HEK293 (cell line): Measurements from ENCODE around the gene TMEM100.
A peak's percentile ranks its signal among the peaks of the same experiment; 100 is the strongest.

Experiments used
- CTCF ChIA-PET: fragments of 350-600 bp; formaldehyde crosslinking; extraction: SDS; loops from one replicate; lab custom pipeline; 2021; ENCODE audit warnings: antibody characterized with exemption; lab: Yijun Ruan, JAX
- POLR2A ChIA-PET: fragments of 300-600 bp; formaldehyde crosslinking; extraction: SDS; loops from one replicate; lab custom pipeline; 2020; ENCODE audit warnings: antibody characterized with exemption, inconsistent platforms; lab: Yijun Ruan, JAX
- H3K27ac ChIP-seq: fragments of 200-500 bp; sonication (Bioruptor generic); 2 replicates; pipeline ENCODE4 v1.5.1; 2014; ENCODE audit warnings: low read depth, low read length, control low read depth, inconsistent platforms; ENCODE audit errors: extremely low read depth
- H3K36me3 ChIP-seq, 2 experiments: fragments of 200-500 bp in 1 of 2; sonication (Bioruptor generic) in 1 of 2; 1 replicate in 1 of 2; 2 replicates in 1 of 2; pipeline ENCODE4 v1.5.1; 2014 to 2017; ENCODE audit warnings: inconsistent platforms in 2 of 2, low read length in 2 of 2; ENCODE audit not compliant: control insufficient read depth in 2 of 2, insufficient read depth in 1 of 2
- H3K4me1 ChIP-seq: fragments of 200-500 bp; sonication (Bioruptor generic); 2 replicates; pipeline ENCODE4 v1.5.1; 2014; ENCODE audit warnings: mild to moderate bottlenecking, low read length, inconsistent platforms; ENCODE audit not compliant: control insufficient read depth, insufficient read depth
- H3K4me3 ChIP-seq: 2 replicates; pipeline ENCODE4 v1.5.1; 2011; ENCODE audit warnings: low read depth, mild to moderate bottlenecking, control low read depth, low read length, moderate library complexity
- H3K9me3 ChIP-seq: fragments of 200-500 bp; sonication (Bioruptor generic); 2 replicates; pipeline ENCODE4 v1.5.1; 2014; ENCODE audit warnings: low read depth, low read length, inconsistent platforms; ENCODE audit not compliant: control insufficient read depth, insufficient read depth
- BCL11B ChIP-seq: fragments of 450-650 bp; formaldehyde crosslinking; IDR thresholded peaks from 2 replicates; pipeline ENCODE4 v1.5.1; 2016; ENCODE audit warnings: low read depth, missing biosample characterization, missing genetic modification characterization
- OSR2 ChIP-seq: fragments of 450-650 bp; formaldehyde crosslinking; IDR thresholded peaks from 2 replicates; pipeline ENCODE4 v1.5.1; 2016; ENCODE audit warnings: missing biosample characterization, missing genetic modification characterization
- SCRT2 ChIP-seq: fragments of 450-650 bp; formaldehyde crosslinking; IDR thresholded peaks from 2 replicates; pipeline ENCODE4 v1.5.1; 2016; ENCODE audit warnings: missing biosample characterization, missing genetic modification characterization
- SETDB1 ChIP-seq: IDR thresholded peaks from one replicate; pipeline ENCODE4 v1.6.1; 2017; ENCODE audit warnings: mild to moderate bottlenecking, low read length, moderate library complexity, mixed read lengths; ENCODE audit not compliant: insufficient read length
- SP2 ChIP-seq: fragments of 450-650 bp; formaldehyde crosslinking; IDR thresholded peaks from 2 replicates; pipeline ENCODE4 v1.5.1; 2016; ENCODE audit warnings: missing biosample characterization, missing genetic modification characterization
- SP7 ChIP-seq: fragments of 450-650 bp; formaldehyde crosslinking; IDR thresholded peaks from 2 replicates; pipeline ENCODE4 v1.5.1; 2016; ENCODE audit warnings: missing biosample characterization, missing genetic modification characterization
- YY2 ChIP-seq: fragments of 450-650 bp; formaldehyde crosslinking; IDR thresholded peaks from 2 replicates; pipeline ENCODE4 v1.5.1; 2016; ENCODE audit warnings: missing biosample characterization, missing genetic modification characterization
- ZBTB1 ChIP-seq: fragments of 450-650 bp; formaldehyde crosslinking; IDR thresholded peaks from 2 replicates; pipeline ENCODE4 v1.5.1; 2016; ENCODE audit warnings: missing biosample characterization, missing genetic modification characterization
- ZBTB20 ChIP-seq: fragments of 450-650 bp; formaldehyde crosslinking; IDR thresholded peaks from 2 replicates; pipeline ENCODE4 v1.5.1; 2016; ENCODE audit warnings: missing biosample characterization, missing genetic modification characterization
- ZBTB8A ChIP-seq: fragments of 450-650 bp; formaldehyde crosslinking; IDR thresholded peaks from 2 replicates; pipeline ENCODE4 v1.5.1; 2016; ENCODE audit warnings: missing biosample characterization, missing genetic modification characterization
- ZFP41 ChIP-seq: fragments of 450-650 bp; formaldehyde crosslinking; IDR thresholded peaks from 2 replicates; pipeline ENCODE4 v1.5.1; 2016; ENCODE audit warnings: missing biosample characterization, missing genetic modification characterization, borderline replicate concordance
- ZNF10 ChIP-seq: fragments of 450-650 bp; formaldehyde crosslinking; IDR thresholded peaks from 2 replicates; pipeline ENCODE4 v1.5.1; 2017; ENCODE audit warnings: missing biosample characterization, missing genetic modification characterization
- ZNF202 ChIP-seq: fragments of 450-650 bp; formaldehyde crosslinking; IDR thresholded peaks from 2 replicates; pipeline ENCODE4 v1.5.1; 2016; ENCODE audit warnings: missing biosample characterization, missing genetic modification characterization, borderline replicate concordance
- ZNF24 ChIP-seq: fragments of 450-650 bp; formaldehyde crosslinking; IDR thresholded peaks from 2 replicates; pipeline ENCODE4 v1.5.1; 2016; ENCODE audit warnings: missing biosample characterization, missing genetic modification characterization
- ZNF292 ChIP-seq: fragments of 450-650 bp; formaldehyde crosslinking; IDR thresholded peaks from 2 replicates; pipeline ENCODE4 v1.5.1; 2016; ENCODE audit warnings: low read depth, missing biosample characterization, missing genetic modification characterization, borderline replicate concordance
- ZNF350 ChIP-seq: fragments of 450-650 bp; formaldehyde crosslinking; IDR thresholded peaks from 2 replicates; pipeline ENCODE4 v1.5.0; 2017; ENCODE audit warnings: missing biosample characterization, mild to moderate bottlenecking, missing genetic modification characterization
- ZNF366 ChIP-seq: fragments of 450-650 bp; formaldehyde crosslinking; conservative IDR thresholded peaks from 2 replicates; pipeline ENCODE4 v1.5.1; 2016; ENCODE audit warnings: missing biosample characterization, missing genetic modification characterization
- ZNF394 ChIP-seq: fragments of 450-650 bp; formaldehyde crosslinking; IDR thresholded peaks from 2 replicates; pipeline ENCODE4 v1.5.1; 2016; ENCODE audit warnings: missing biosample characterization, missing genetic modification characterization, mild to moderate bottlenecking, moderate library complexity, borderline replicate concordance
- ZNF433 ChIP-seq: fragments of 450-650 bp; formaldehyde crosslinking; IDR thresholded peaks from 2 replicates; pipeline ENCODE4 v1.5.1; 2016; ENCODE audit warnings: missing biosample characterization, missing genetic modification characterization, low read depth
- ZNF510 ChIP-seq: fragments of 450-650 bp; formaldehyde crosslinking; IDR thresholded peaks from 2 replicates; pipeline ENCODE4 v1.5.1; 2018; ENCODE audit warnings: mild to moderate bottlenecking, missing genetic modification characterization, missing biosample characterization; ENCODE audit not compliant: insufficient replicate concordance
- ZNF548 ChIP-seq: fragments of 450-650 bp; formaldehyde crosslinking; IDR thresholded peaks from 2 replicates; pipeline ENCODE4 v1.5.1; 2016; ENCODE audit warnings: missing biosample characterization, missing genetic modification characterization
- ZNF626 ChIP-seq: fragments of 450-650 bp; sonication (Bioruptor Pico); formaldehyde crosslinking; IDR thresholded peaks from 2 replicates; pipeline ENCODE4 v1.5.1; 2018; ENCODE audit warnings: missing biosample characterization, missing genetic modification characterization, inconsistent platforms
- ZNF645 ChIP-seq: fragments of 450-650 bp; formaldehyde crosslinking; IDR thresholded peaks from 2 replicates; pipeline ENCODE4; 2016; ENCODE audit warnings: missing biosample characterization, missing genetic modification characterization
- ZNF658 ChIP-seq: fragments of 450-650 bp; formaldehyde crosslinking; IDR thresholded peaks from 2 replicates; pipeline ENCODE4; 2016; ENCODE audit warnings: missing biosample characterization, missing genetic modification characterization
- ZNF701 ChIP-seq: fragments of 450-650 bp; formaldehyde crosslinking; IDR thresholded peaks from 2 replicates; pipeline ENCODE4 v1.5.1; 2016; ENCODE audit warnings: missing biosample characterization, missing genetic modification characterization
- ZNF768 ChIP-seq: fragments of 450-650 bp; formaldehyde crosslinking; IDR thresholded peaks from 2 replicates; pipeline ENCODE4 v1.5.1; 2018; ENCODE audit warnings: missing biosample characterization, mild to moderate bottlenecking, missing genetic modification characterization
- ZNF777 ChIP-seq: fragments of 450-650 bp; formaldehyde crosslinking; IDR thresholded peaks from 2 replicates; pipeline ENCODE4 v1.5.1; 2017; ENCODE audit warnings: missing biosample characterization, missing genetic modification characterization, borderline replicate concordance
- ZNF791 ChIP-seq: fragments of 450-650 bp; formaldehyde crosslinking; IDR thresholded peaks from 2 replicates; pipeline ENCODE4 v1.5.1; 2016; ENCODE audit warnings: missing biosample characterization, missing genetic modification characterization
- ZNF837 ChIP-seq: fragments of 450-650 bp; formaldehyde crosslinking; IDR thresholded peaks from 2 replicates; pipeline ENCODE4 v1.5.1; 2016; ENCODE audit warnings: missing biosample characterization, missing genetic modification characterization
- ZSCAN4 ChIP-seq: fragments of 450-650 bp; formaldehyde crosslinking; IDR thresholded peaks from 2 replicates; pipeline ENCODE4 v1.5.1; 2017; ENCODE audit warnings: missing biosample characterization, missing genetic modification characterization
- TF ChIP-seq, protein P1 (sequence below): fragments of 450-650 bp; formaldehyde crosslinking; conservative IDR thresholded peaks from 2 replicates; pipeline ENCODE4 v1.5.1; 2016; ENCODE audit warnings: low read depth, missing biosample characterization, missing genetic modification characterization
- TF ChIP-seq, protein P2 (sequence below): fragments of 450-650 bp; formaldehyde crosslinking; IDR thresholded peaks from 2 replicates; pipeline ENCODE4 v1.5.1; 2016; ENCODE audit warnings: missing biosample characterization, missing genetic modification characterization

The TMEM100 gene

DNA sequence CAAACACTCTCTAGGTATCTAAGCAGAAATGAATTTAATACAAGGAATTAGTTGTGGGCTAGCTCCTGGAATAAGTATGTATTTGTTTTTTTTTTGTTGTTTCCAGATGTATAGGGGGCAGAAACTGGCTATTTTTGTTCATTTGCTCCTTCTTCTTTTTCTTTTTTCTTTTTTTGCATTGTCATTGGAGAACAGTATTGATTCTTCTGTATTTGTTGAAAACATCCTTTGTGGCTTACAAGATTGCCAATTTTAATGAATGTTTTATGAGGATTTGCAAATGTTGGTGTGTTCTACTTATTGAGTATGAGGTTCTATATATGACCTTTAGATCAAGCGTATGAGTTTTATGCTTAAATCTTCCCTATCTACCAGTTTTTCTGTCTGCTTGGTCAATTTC is 22.6 kb upstream of the TMEM100 start (continued):
- TF ChIP-seq ZNF510 (no peak), ZNF24 (tag by site-specific recombination) (no peak), ZNF777 (no peak), ZBTB1 (tag by site-specific recombination) (no peak), ZNF837 (no peak), ZNF645 (tag by site-specific recombination) (no peak), ZNF548 (tag by site-specific recombination) (no peak), ZNF768 (tag by site-specific recombination) (no peak), YY2 (tag by site-specific recombination) (no peak), OSR2 (no peak), ZNF701 (no peak), ZNF10 (tag by site-specific recombination) (no peak)

- Histone ChIP-seq H3K4me3 (no peak overlapping the region), H3K9me3 (no peaks in the 10 kb centered on the region), H3K4me1 (peaks cover 8% of the 10 kb centered on the region), H3K27ac (no peak overlapping the region), H3K36me3 (no peaks in the 10 kb centered on the region)
- ChIA-PET CTCF (no interaction called here), POLR2A (interaction anchor here (4.6 kb wide), 1 partner anchor 8 kb away, joined by 21 read pairs; the partner anchor contains the start of gene PCTP)
- TF ChIP-seq ZNF202 (tag by site-specific recombination): no peak
- TF ChIP-seq OSR2: peak; percentile 25; the same call in 1 of the 2 replicates
- peak; percentile 39; the same call in 1 of the 2 replicates for TF ChIP-seq SP7 (tag by site-specific recombination)
- 0 out of 2 replicates have a peak, but pooled peaks have one; percentile 39 for TF ChIP-seq SCRT2 (tag by site-specific recombination)
- TF ChIP-seq ZNF433 (tag by site-specific recombination): no peak
- 0 out of 2 replicates have a peak, but pooled peaks have one; percentile 38 for TF ChIP-seq ZSCAN4 (tag by site-specific recombination)
- no peak for TF ChIP-seq ZNF658 (tag by site-specific recombination)
- TF ChIP-seq ZNF791: no peak
- TF ChIP-seq ZNF292 (tag by site-specific recombination): no peak
- TF ChIP-seq, protein P1, sequence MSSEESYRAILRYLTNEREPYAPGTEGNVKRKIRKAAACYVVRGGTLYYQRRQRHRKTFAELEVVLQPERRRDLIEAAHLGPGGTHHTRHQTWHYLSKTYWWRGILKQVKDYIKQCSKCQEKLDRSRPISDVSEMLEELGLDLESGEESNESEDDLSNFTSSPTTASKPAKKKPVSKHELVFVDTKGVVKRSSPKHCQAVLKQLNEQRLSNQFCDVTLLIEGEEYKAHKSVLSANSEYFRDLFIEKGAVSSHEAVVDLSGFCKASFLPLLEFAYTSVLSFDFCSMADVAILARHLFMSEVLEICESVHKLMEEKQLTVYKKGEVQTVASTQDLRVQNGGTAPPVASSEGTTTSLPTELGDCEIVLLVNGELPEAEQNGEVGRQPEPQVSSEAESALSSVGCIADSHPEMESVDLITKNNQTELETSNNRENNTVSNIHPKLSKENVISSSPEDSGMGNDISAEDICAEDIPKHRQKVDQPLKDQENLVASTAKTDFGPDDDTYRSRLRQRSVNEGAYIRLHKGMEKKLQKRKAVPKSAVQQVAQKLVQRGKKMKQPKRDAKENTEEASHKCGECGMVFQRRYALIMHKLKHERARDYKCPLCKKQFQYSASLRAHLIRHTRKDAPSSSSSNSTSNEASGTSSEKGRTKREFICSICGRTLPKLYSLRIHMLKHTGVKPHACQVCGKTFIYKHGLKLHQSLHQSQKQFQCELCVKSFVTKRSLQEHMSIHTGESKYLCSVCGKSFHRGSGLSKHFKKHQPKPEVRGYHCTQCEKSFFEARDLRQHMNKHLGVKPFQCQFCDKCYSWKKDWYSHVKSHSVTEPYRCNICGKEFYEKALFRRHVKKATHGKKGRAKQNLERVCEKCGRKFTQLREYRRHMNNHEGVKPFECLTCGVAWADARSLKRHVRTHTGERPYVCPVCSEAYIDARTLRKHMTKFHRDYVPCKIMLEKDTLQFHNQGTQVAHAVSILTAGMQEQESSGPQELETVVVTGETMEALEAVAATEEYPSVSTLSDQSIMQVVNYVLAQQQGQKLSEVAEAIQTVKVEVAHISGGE (tag by site-specific recombination): no peak
- peak; percentile 64; the same call in 1 of the 2 replicates for TF ChIP-seq ZNF366 (tag by site-specific recombination)
- no peak for TF ChIP-seq ZBTB8A (tag by site-specific recombination)
- TF ChIP-seq ZFP41 (tag by site-specific recombination): no peak
- TF ChIP-seq ZNF701: no peak
- TF ChIP-seq SP2 (tag by site-specific recombination): no peak
- TF ChIP-seq ZNF626 (tag by site-specific recombination): no peak
- no peak for TF ChIP-seq SETDB1
- TF ChIP-seq, protein P2, sequence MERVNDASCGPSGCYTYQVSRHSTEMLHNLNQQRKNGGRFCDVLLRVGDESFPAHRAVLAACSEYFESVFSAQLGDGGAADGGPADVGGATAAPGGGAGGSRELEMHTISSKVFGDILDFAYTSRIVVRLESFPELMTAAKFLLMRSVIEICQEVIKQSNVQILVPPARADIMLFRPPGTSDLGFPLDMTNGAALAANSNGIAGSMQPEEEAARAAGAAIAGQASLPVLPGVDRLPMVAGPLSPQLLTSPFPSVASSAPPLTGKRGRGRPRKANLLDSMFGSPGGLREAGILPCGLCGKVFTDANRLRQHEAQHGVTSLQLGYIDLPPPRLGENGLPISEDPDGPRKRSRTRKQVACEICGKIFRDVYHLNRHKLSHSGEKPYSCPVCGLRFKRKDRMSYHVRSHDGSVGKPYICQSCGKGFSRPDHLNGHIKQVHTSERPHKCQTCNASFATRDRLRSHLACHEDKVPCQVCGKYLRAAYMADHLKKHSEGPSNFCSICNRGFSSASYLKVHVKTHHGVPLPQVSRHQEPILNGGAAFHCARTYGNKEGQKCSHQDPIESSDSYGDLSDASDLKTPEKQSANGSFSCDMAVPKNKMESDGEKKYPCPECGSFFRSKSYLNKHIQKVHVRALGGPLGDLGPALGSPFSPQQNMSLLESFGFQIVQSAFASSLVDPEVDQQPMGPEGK (tag by site-specific recombination): no peak
- no peak for TF ChIP-seq ZNF350 (tag by site-specific recombination)
- no peak for TF ChIP-seq BCL11B (tag by site-specific recombination)
- peak; percentile 58; the same call in 1 of the 2 replicates for TF ChIP-seq ZBTB20
- no peak for TF ChIP-seq ZNF394 (tag by site-specific recombination)
Observed at GRCh38 chr17:55743103-55743679, 20.5 kb upstream of the TMEM100 start.
